ENCODE measurements around the gene WTAP.
"Not testable (repeated sequence)": the region's sequence is repeated elsewhere in the genome, so short reads cannot be mapped to it uniquely, and the experiment has no call there.

Gene WTAP

GRCh38 chr6:159688266-159688905, 38.9 kb upstream of the WTAP start:
- Histone ChIP-seq H3K4me3 (ENCODE audit: low read length) (no peak overlapping the region), H3K9me3 (replicated peaks; ENCODE audit: insufficient read depth, low read length) (no peaks in the 10 kb centered on the region), H3K36me3 (replicated peaks; ENCODE audit: insufficient read depth, low read length) (peaks cover 3% of the 10 kb centered on the region; the same call in 1 of the 2 replicates), H3K4me2 (ENCODE audit: low read depth, low read length) (no peak overlapping the region), H3K9ac (ENCODE audit: low read length) (no peak overlapping the region), H3K9me2 (replicated peaks; ENCODE audit: insufficient read depth, low read length) (no peaks in the 10 kb centered on the region), H3K27ac (ENCODE audit: low read length) (no peak overlapping the region), H3K79me2 (ENCODE audit: low read length) (peaks cover 24% of the 10 kb centered on the region), H2AFZ (ENCODE audit: low read length) (no peak overlapping the region), H3F3A (ENCODE audit: insufficient read depth, low read length) (peaks cover 4% of the 10 kb centered on the region; the same call in 1 of the 2 replicates), H3K27me3 (replicated peaks; ENCODE audit: insufficient read depth, low read length) (no peaks in the 10 kb centered on the region), H3K4me1 (ENCODE audit: low read length) (no peaks in the 10 kb centered on the region), H4K20me1 (ENCODE audit: insufficient read depth, low read length) (no peaks in the 10 kb centered on the region)
- DNase-seq = no peak
- no peak for TF ChIP-seq CTCF (IDR thresholded peaks at IDR 0.05; ENCODE audit: low read length)
- TF ChIP-seq EZH2 (optimal IDR thresholded peaks at IDR 0.05; ENCODE audit: low read depth, low read length) = no peak
- TF ChIP-seq EZH2phosphoT487 (IDR thresholded peaks at IDR 0.05; ENCODE audit: low read length) = no peak

- Histone ChIP-seq H3K4me2 (ENCODE audit: low read depth, low read length) (no peak overlapping the region), H3K4me3 (ENCODE audit: low read length) (no peak overlapping the region)
- DNase-seq = no peak
Observed at GRCh38 chr6:159689001-159689400, 38.3 kb upstream of the WTAP start.

GRCh38 chr6:159690135-159690534, 37.2 kb upstream of the WTAP start:
- H3K27me3 ChIP-seq (replicated peaks; ENCODE audit: insufficient read depth, low read length); H3K4me2 ChIP-seq (ENCODE audit: low read depth, low read length): not testable (repeated sequence)

More at GRCh38 chr6:159689001-159689400, 38.3 kb upstream of the WTAP start:
- Histone ChIP-seq H3K27ac (ENCODE audit: low read length) (no peak overlapping the region), H3K79me2 (ENCODE audit: low read length) (peaks cover 24% of the 10 kb centered on the region), H3K27me3 (replicated peaks; ENCODE audit: insufficient read depth, low read length) (no peaks in the 10 kb centered on the region), H3K9ac (ENCODE audit: low read length) (no peak overlapping the region), H3K9me3 (replicated peaks; ENCODE audit: insufficient read depth, low read length) (no peaks in the 10 kb centered on the region), H4K20me1 (ENCODE audit: insufficient read depth, low read length) (no peaks in the 10 kb centered on the region), H3F3A (ENCODE audit: insufficient read depth, low read length) (peaks cover 4% of the 10 kb centered on the region; the same call in 1 of the 2 replicates), H3K4me1 (ENCODE audit: low read length) (no peaks in the 10 kb centered on the region; the same call in 1 of the 2 replicates), H3K9me2 (replicated peaks; ENCODE audit: insufficient read depth, low read length) (no peaks in the 10 kb centered on the region), H2AFZ (ENCODE audit: low read length) (no peak overlapping the region), H3K36me3 (replicated peaks; ENCODE audit: insufficient read depth, low read length) (peaks cover 3% of the 10 kb centered on the region; the same call in 1 of the 2 replicates)
- no peak for TF ChIP-seq CTCF (IDR thresholded peaks at IDR 0.05; ENCODE audit: low read length)

More at GRCh38 chr6:159690135-159690534, 37.2 kb upstream of the WTAP start:
- H3F3A ChIP-seq (ENCODE audit: insufficient read depth, low read length); H3K27ac ChIP-seq (ENCODE audit: low read length); H3K9me2 ChIP-seq (replicated peaks; ENCODE audit: insufficient read depth, low read length); DNase-seq; H3K9ac ChIP-seq (ENCODE audit: low read length); H2AFZ ChIP-seq (ENCODE audit: low read length); H3K4me3 ChIP-seq (ENCODE audit: low read length); H4K20me1 ChIP-seq (ENCODE audit: insufficient read depth, low read length); H3K36me3 ChIP-seq (replicated peaks; ENCODE audit: insufficient read depth, low read length); H3K9me3 ChIP-seq (replicated peaks; ENCODE audit: insufficient read depth, low read length); H3K4me1 ChIP-seq (ENCODE audit: low read length): not testable (repeated sequence)
- H3K79me2 ChIP-seq (ENCODE audit: low read length) = peaks cover 24% of the 10 kb centered on the region
